ENCODE results near the gene U2SURP.
"Not testable (repeated sequence)": the region's sequence is repeated elsewhere in the genome, so short reads cannot be mapped to it uniquely, and the experiment has no call there.

DNA sequence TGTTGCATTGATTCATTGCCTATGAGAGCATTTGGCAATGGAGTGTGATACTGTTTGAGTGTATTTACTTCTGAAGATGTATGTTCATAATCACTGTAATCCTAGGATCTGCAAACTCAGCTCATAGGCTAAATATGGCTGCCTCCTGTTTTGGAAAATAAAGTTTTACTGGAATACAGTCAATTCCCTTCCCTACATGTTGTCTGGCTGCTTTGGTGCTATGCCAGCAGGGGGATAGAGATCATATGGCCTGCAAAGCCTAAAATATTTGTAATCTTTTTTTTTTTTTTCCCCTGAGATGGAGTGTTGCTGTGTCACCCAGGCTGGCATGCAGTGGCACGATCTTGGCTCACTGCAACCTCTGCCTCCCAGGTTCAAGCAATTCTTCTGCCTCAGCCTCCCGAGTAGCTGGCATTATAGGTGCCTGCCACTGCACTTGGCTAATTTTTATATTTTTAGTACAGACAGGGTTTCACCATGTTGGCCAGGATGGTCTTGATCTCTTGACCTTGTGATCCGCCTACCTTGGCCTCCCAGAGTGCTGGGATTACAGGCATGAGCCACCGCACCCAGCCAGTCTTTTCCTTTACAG, 30.5 kb downstream of the U2SURP start:
- not testable (repeated sequence) for TF ChIP-seq CTCF, POLR2A (IDR thresholded peaks at IDR 0.05)

Data from body of pancreas (tissue), 4 donors.